Neuronal stem cell (in vitro differentiated cells): Measurements from ENCODE around the gene MPP7. TPM values are rescaled to one million over a fixed set of nuclear protein-coding genes. Genes with fewer than 3 reads are reported as not detected.

Experiments used
- DNase-seq: peaks from one replicate; pipeline ENCODE4 v3.0.0-alpha.2; 2013; ENCODE audit warnings: low spot score
- H2AFZ ChIP-seq: one replicate; pipeline ENCODE4 v1.6.1; 2013; ENCODE audit warnings: mild to moderate bottlenecking, low read length, inconsistent platforms
- H2AK5ac ChIP-seq: 2 replicates; pipeline ENCODE4 v1.6.1; 2013; ENCODE audit warnings: low read depth, mild to moderate bottlenecking, inconsistent platforms, low read length, moderate library complexity, mixed read lengths
- H2BK120ac ChIP-seq: 2 replicates; pipeline ENCODE4 v1.6.1; 2013; ENCODE audit warnings: low read depth, mild to moderate bottlenecking, inconsistent platforms, low read length, moderate library complexity, mixed read lengths
- H2BK12ac ChIP-seq: one replicate; pipeline ENCODE4 v1.6.1; 2013; ENCODE audit warnings: low read length, inconsistent platforms
- H2BK15ac ChIP-seq: 2 replicates; pipeline ENCODE4 v1.6.1; 2013; ENCODE audit warnings: mild to moderate bottlenecking, low read length, inconsistent platforms, mixed read lengths
- H2BK5ac ChIP-seq: one replicate; pipeline ENCODE4 v1.6.1; 2013; ENCODE audit warnings: inconsistent platforms, mild to moderate bottlenecking, low read length, moderate library complexity
- H3K14ac ChIP-seq: one replicate; pipeline ENCODE4 v1.6.1; 2013; ENCODE audit warnings: low read length, inconsistent platforms
- H3K18ac ChIP-seq: 2 replicates; pipeline ENCODE4 v1.6.1; 2013; ENCODE audit warnings: low read length, inconsistent platforms
- H3K23ac ChIP-seq: 2 replicates; pipeline ENCODE4 v1.6.1; 2013; ENCODE audit warnings: low read depth, mild to moderate bottlenecking, mixed read lengths, low read length, inconsistent platforms; ENCODE audit not compliant: poor library complexity
- H3K27ac ChIP-seq: replicated peaks from 3 replicates; pipeline ENCODE4 v1.5.1; 2013; ENCODE audit warnings: low read length, inconsistent platforms
- H3K27me3 ChIP-seq, 3 experiments: 2 replicates each; pipeline ENCODE4 v1.6.1; 2013; ENCODE audit warnings: low read length in 3 of 3, mild to moderate bottlenecking in 2 of 3, inconsistent platforms in 1 of 3, low read depth in 1 of 3, mixed read lengths in 1 of 3, moderate library complexity in 1 of 3; ENCODE audit not compliant: control insufficient read depth in 3 of 3, insufficient read depth in 3 of 3
- H3K36me3 ChIP-seq, 2 donors: replicated peaks in 1 of 2; 2 replicates each; pipeline ENCODE4 v1.6.1; 2013; ENCODE audit warnings: low read length in 2 of 2; ENCODE audit not compliant: control insufficient read depth in 2 of 2, insufficient read depth in 2 of 2
- H3K4ac ChIP-seq: 2 replicates; pipeline ENCODE4 v1.6.1; 2013; ENCODE audit warnings: inconsistent platforms, mild to moderate bottlenecking, low read length, moderate library complexity
- H3K4me1 ChIP-seq, 2 donors: 1 replicate in 1 of 2; 2 replicates in 1 of 2; pipeline ENCODE4 v1.6.1; 2013; ENCODE audit warnings: low read length in 2 of 2, low read depth in 1 of 2; ENCODE audit not compliant: control insufficient read depth in 2 of 2, insufficient read depth in 1 of 2
- H3K4me2 ChIP-seq: one replicate; pipeline ENCODE4 v1.6.1; 2013; ENCODE audit warnings: mild to moderate bottlenecking, low read length, inconsistent platforms; ENCODE audit not compliant: insufficient read depth, poor library complexity, severe bottlenecking
- H3K4me3 ChIP-seq, 2 donors: 2 replicates each; pipeline ENCODE4 v1.5.1; 2013; ENCODE audit warnings: low read length in 2 of 2, mild to moderate bottlenecking in 2 of 2, inconsistent platforms in 1 of 2, moderate library complexity in 1 of 2
- H3K79me1 ChIP-seq: one replicate; pipeline ENCODE4 v1.6.1; 2013; ENCODE audit warnings: low read depth, mild to moderate bottlenecking, inconsistent platforms, low read length, moderate library complexity
- H3K9ac ChIP-seq: one replicate; pipeline ENCODE4 v1.6.1; 2013; ENCODE audit warnings: mild to moderate bottlenecking, low read depth, low read length, inconsistent platforms; ENCODE audit not compliant: poor library complexity
- H3K9me3 ChIP-seq, 2 donors: replicated peaks in 1 of 2; 2 replicates each; pipeline versions ENCODE3 to v1.6.1; 2013; ENCODE audit warnings: low read length in 2 of 2, mild to moderate bottlenecking in 2 of 2, inconsistent platforms in 1 of 2, low read depth in 1 of 2, mixed read lengths in 1 of 2, moderate library complexity in 1 of 2; ENCODE audit not compliant: control insufficient read depth in 2 of 2, insufficient read depth in 1 of 2
- H4K8ac ChIP-seq: one replicate; pipeline ENCODE4 v1.6.1; 2013; ENCODE audit warnings: low read depth, mild to moderate bottlenecking, inconsistent platforms, low read length, moderate library complexity
- H4K91ac ChIP-seq: one replicate; pipeline ENCODE4 v1.6.1; 2013; ENCODE audit warnings: low read length, low read depth, mild to moderate bottlenecking, inconsistent platforms; ENCODE audit not compliant: poor library complexity
- WGBS, 2 donors: extraction: QIAGEN DNeasy Blood & Tissue Kit; methylation state at CpG; one replicate each; pipeline ENCODE4 v1.1.7; 2013; ENCODE audit warnings: missing lambda C conversion rate in 2 of 2, mixed read lengths in 1 of 2; ENCODE audit not compliant: insufficient read length in 2 of 2, insufficient replicate concordance in 1 of 2; ENCODE audit errors: extremely low coverage in 2 of 2; 5-methylcytosine and 5-hydroxymethylcytosine counted together
- polyA plus RNA-seq, 2 experiments: library from polyadenylated mRNA; stranded (reverse); fragments of 200-250 nt; gene quantifications; one replicate each; pipeline ENCODE4 v1.2.3, GENCODE V29; 2013

MPP7 gene
- 4.1 TPM for polyA plus RNA-seq (2013, experiment 1 of 2)
- 4.1 TPM for polyA plus RNA-seq (2013, experiment 2 of 2)

GRCh38 chr10:28302638-28303488 lies at the start of gene MPP7:
Gene MPP7, minus strand, starts transcription at chr10:28303064. Its CDS starts 64,460 bp downstream, at chr10:28238604.
- H3K4me1 ChIP-seq = no peaks in the 10 kb centered on the region
- H3K27me3 ChIP-seq = peaks cover 0 to 35% (median 7%) of the 10 kb centered on the region in 3 experiments
- peak within 1 kb of the TSS; percentile 76 for H4K91ac ChIP-seq
- H3K36me3 ChIP-seq = no peaks in the 10 kb centered on the region
- peak within 1 kb of the TSS; percentile 73 for H3K14ac ChIP-seq
- H3K18ac ChIP-seq = peak within 1 kb of the TSS; percentile 99
- H3K23ac ChIP-seq = peak within 1 kb of the TSS; percentile 92
- no CpG with 5 or more reads among the region's 80 CpGs for WGBS, 2 donors
- no peak within 1 kb of the TSS for H3K4ac ChIP-seq
- H3K9ac ChIP-seq = peak within 1 kb of the TSS; percentile 95
- no peak within 1 kb of the TSS for H2BK15ac ChIP-seq
- no peak within 1 kb of the TSS for H2AK5ac ChIP-seq
- H3K27ac ChIP-seq = peak within 1 kb of the TSS; percentile 97
- H2AFZ ChIP-seq = peak within 1 kb of the TSS; percentile 100
- peak within 1 kb of the TSS; percentile 69 to 98 for H3K4me3 ChIP-seq
- no peak within 1 kb of the TSS for H2BK12ac ChIP-seq
- no peaks in the 10 kb centered on the region for H3K9me3 ChIP-seq
- peak; percentile 96 for DNase-seq
- peak within 1 kb of the TSS; percentile 96 for H2BK5ac ChIP-seq
- no peak within 1 kb of the TSS for H4K8ac ChIP-seq
- peak within 1 kb of the TSS; percentile 57 for H3K4me2 ChIP-seq
- H2BK120ac ChIP-seq = no peak within 1 kb of the TSS
- no peaks in the 10 kb centered on the region for H3K79me1 ChIP-seq

DNA sequence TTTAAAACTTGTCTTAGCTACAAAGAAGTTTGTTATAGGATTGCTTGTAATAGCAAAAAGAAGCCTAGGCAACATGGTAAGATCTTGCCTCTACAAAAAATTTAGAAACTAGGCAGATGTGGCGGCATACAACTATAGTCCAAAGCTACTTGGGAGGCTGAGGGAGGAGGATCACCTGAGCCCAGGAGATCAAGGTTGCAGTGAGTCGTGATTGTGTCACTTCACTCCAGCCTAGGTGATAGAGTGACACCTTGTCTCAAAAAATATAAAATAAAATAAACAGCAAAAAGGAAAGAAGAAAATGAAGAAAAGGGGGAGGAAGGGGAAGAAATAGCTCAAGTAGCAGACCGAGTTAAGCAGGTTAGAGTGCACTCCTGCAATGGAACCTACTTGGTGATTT lies 47.0 kb upstream of the MPP7 start:
- Histone ChIP-seq H3K18ac (no peak overlapping the region), H3K9ac (no peak overlapping the region), H3K27me3 (no peaks in the 10 kb centered on the region), H3K36me3 (no peaks in the 10 kb centered on the region), H2AK5ac (no peak overlapping the region), H3K4ac (no peak overlapping the region), H2BK120ac (no peak overlapping the region), H4K91ac (no peak overlapping the region), H3K4me2 (no peak overlapping the region), H3K23ac (no peak overlapping the region), H3K14ac (no peak overlapping the region), H3K9me3 (no peaks in the 10 kb centered on the region), H4K8ac (no peak overlapping the region), H2BK15ac (no peak overlapping the region), H3K27ac (no peak overlapping the region), H3K79me1 (no peaks in the 10 kb centered on the region), H2BK5ac (no peak overlapping the region), H2BK12ac (no peak overlapping the region), H3K4me1 (no peaks in the 10 kb centered on the region), H2AFZ (no peak overlapping the region), H3K4me3 (no peak overlapping the region)
- no peak for DNase-seq
- no CpG with 5 or more reads among the region's 3 CpGs for WGBS, 2 donors

DNA sequence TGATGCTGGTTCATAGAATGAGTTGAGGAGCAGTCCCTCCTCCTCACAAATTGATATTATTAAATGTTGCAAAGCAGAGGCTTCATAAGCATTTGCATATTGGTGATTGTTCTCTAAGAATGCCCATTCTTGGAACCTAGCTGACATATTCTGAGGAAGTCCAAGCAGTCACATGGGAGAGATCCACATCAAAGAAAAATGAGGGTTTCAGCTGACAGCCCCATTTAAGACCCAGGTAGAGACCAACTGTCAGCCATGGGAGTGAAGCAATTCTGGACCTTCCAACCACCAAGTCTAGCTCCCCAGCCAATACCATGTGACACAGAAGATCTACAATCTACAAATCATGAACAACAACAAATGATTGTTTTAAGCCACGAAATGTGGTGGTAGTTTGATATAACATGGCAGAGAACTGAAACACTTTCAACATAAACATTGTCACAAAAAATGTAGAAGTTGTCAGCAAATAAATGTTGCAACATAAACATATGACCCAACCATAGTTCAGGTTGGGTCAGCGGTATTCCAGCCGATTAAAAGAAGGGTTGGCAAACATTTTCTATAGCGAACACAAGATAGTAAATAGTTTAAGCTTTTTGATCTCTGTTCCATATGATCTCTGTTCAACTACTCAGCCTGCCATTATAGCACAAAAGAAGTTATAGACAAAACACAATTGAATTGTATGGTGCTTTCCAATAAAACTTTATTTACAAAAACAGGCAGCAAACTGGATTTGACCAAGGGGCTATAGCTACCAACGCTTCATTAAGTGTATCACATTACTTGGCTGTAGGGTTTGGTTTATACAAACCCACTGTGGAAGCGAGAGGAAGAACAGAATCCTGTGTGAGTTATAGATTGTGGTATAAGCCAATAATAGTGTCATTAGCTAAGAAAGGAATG lies 41.4 kb upstream of the MPP7 start:
- H2BK120ac ChIP-seq = no peak overlapping the region
- DNase-seq = no peak
- H2AFZ ChIP-seq = no peak overlapping the region
- H3K9me3 ChIP-seq = no peaks in the 10 kb centered on the region
- H3K4ac ChIP-seq = no peak overlapping the region
- no peak overlapping the region for H4K8ac ChIP-seq
- H3K4me1 ChIP-seq = no peaks in the 10 kb centered on the region
- no peak overlapping the region for H3K14ac ChIP-seq
- H2BK15ac ChIP-seq = no peak overlapping the region
- no peak overlapping the region for H3K4me2 ChIP-seq
- H3K18ac ChIP-seq = no peak overlapping the region
- no peak overlapping the region for H3K23ac ChIP-seq
- H3K9ac ChIP-seq = no peak overlapping the region
- H3K27me3 ChIP-seq = no peaks in the 10 kb centered on the region
- H3K36me3 ChIP-seq = no peaks in the 10 kb centered on the region
- no peak overlapping the region for H2BK12ac ChIP-seq
- no peak overlapping the region for H3K4me3 ChIP-seq
- WGBS, 2 donors = no CpG with 5 or more reads among the region's 6 CpGs
- H3K27ac ChIP-seq = no peak overlapping the region
- H2BK5ac ChIP-seq = no peak overlapping the region
- H3K79me1 ChIP-seq = no peaks in the 10 kb centered on the region
- no peak overlapping the region for H2AK5ac ChIP-seq
- H4K91ac ChIP-seq = no peak overlapping the region

DNA sequence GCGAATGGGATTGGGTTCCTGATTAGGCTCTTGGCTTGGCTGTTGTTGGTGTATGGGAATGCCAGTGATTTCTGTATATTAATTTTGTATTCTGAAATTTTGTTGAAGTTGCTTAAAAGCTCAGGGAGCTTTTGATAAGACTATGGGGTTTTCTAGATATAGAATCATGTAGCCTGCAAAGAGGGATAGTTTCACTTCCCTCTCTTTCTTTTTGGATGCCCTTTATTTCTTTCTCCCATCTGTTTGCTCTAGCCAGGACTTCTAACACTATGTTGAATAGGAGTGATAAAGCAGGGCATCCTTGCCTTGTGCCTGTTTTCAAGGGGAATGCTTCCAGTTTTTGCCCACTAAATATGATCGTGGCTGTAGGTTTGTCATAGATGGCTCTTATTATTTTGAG lies 40.4 kb upstream of the MPP7 start:
- Histone ChIP-seq H3K4me3 (no peak overlapping the region), H3K9me3 (no peaks in the 10 kb centered on the region), H2BK5ac (no peak overlapping the region), H2BK120ac (no peak overlapping the region), H3K36me3 (no peaks in the 10 kb centered on the region), H2BK15ac (no peak overlapping the region), H3K27me3 (no peaks in the 10 kb centered on the region), H4K8ac (no peak overlapping the region), H2AK5ac (no peak overlapping the region), H3K9ac (no peak overlapping the region), H3K27ac (no peak overlapping the region), H3K23ac (no peak overlapping the region), H3K4me2 (no peak overlapping the region), H3K79me1 (no peaks in the 10 kb centered on the region), H3K18ac (no peak overlapping the region), H3K4ac (no peak overlapping the region), H4K91ac (no peak overlapping the region), H2AFZ (no peak overlapping the region), H3K4me1 (no peaks in the 10 kb centered on the region), H3K14ac (no peak overlapping the region), H2BK12ac (no peak overlapping the region)
- WGBS, 2 donors = no CpG with 5 or more reads among the region's 2 CpGs
- DNase-seq = no peak
